SW 1271 (cell line): Measurements from ENCODE around the gene RANBP3.
"Not testable (repeated sequence)": the region's sequence is repeated elsewhere in the genome, so short reads cannot be mapped to it uniquely, and the experiment has no call there.

ENCODE experiments used
- DNase-seq, 2 experiments: peaks; one replicate each; lab custom pipeline; 2025; lab: John Stamatoyannopoulos, UW

Gene RANBP3

DNA sequence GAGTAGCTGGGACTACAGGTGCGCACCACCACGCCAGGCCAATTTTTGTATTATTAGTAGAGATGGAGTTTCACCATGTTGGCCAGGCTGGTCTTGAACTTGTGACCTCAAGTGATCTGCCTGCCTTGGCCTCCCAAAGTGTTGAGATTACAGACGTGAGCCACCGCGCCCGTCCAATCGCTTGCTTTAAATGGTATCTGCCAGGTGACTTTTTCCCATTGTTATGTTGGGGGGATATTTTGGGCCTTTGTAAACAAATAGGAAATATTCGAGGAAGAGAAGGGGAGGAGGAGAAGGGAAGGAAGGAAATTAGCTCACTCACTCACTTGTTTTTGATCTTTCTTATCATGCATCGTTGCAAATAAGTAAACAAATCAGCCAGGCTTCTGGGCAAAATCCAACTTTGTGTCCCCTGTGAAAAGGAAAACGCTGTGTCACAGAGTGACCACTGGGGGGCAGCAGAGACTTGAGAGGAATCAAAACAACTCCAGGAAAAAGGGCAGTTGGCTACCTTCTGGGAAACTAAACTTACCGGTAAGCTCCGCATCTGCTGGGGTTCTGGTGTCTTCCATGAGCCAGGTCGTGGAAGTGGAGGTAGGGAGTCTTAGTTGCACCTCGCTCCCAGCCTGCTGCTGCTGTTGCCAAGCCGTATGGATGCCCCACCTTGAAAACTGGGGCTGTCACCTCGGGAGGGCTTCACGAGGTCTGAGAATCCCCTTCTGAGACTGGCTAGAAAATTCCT is 9.3 kb upstream of the RANBP3 start:
- DNase-seq = peak in 1 of 2 experiments; percentile 72

DNA sequence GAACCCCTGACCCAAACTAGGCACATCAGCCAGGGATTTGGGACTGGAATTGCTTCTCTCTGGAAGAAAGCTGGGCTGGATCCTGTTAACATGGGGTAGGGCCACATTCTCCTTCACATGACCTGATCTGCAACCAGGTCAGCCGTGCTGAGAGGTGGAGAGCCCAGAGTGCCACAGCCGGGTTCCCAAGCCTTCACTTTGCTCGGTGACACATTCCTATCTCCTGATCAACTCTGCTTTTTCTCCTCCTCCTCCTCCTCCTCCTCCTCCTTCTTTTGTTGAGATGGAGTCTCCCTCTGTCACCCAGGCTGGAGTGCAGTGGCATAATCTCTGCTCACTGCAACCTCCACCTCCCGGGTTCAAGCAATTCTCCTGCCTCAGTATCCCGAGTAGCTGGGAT is 7.9 kb upstream of the RANBP3 start:
- not testable (repeated sequence) for DNase-seq

DNA sequence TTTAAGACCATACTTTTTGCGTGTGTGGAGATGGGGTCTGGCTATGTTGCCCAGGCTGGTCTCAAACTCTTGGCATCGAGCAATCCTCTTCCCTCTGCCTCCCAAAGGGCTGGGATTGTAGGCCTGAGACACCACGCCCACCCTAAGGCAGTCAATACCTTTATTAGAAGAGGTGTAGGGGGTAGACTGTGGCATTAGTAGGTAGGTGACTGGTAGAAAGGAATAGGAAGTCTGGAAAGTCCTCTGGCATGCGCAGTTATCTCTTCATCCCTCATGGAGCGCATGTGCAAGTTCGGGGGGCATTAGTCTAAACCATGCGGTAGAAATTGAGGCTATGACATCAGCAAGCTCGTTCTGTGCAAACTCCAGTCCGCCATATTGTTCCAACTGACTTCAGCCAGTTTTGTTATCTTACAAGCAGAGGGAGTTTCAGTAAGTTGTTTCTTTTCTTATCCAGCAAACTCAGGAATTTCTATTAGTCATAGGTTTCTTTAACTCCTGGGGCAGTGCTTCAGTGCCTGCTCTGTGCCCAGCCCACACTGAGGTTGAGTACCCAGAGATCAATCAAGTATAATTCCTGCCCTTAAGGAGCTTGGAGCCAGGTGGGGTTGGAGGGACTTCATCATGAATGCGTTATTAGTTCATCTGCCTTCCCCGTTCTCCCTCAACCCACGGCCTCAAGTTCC is 7.3 kb upstream of the RANBP3 start:
- DNase-seq = peak in 1 of 2 experiments; percentile 28

DNA sequence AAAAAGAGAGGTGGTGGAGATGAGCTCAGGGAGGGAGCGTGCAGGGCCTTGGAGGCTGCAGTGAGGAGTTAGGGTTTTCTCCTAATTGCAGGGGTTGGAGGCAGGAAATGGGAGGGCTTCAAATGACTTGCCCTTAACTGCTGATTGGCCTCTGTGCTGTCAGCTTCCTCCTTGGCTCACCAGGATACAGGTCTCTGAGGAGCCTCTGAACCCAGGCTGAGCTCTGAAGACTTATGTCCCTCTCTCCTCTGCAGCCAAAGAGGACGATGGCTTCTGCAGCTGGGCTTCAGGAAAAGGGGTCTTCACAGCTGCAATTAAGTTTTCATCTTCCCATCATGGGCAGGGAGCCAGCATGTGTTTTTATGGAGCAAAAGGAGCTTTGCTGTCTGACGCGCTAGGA is 6.7 kb upstream of the RANBP3 start:
- no peak for DNase-seq

DNA sequence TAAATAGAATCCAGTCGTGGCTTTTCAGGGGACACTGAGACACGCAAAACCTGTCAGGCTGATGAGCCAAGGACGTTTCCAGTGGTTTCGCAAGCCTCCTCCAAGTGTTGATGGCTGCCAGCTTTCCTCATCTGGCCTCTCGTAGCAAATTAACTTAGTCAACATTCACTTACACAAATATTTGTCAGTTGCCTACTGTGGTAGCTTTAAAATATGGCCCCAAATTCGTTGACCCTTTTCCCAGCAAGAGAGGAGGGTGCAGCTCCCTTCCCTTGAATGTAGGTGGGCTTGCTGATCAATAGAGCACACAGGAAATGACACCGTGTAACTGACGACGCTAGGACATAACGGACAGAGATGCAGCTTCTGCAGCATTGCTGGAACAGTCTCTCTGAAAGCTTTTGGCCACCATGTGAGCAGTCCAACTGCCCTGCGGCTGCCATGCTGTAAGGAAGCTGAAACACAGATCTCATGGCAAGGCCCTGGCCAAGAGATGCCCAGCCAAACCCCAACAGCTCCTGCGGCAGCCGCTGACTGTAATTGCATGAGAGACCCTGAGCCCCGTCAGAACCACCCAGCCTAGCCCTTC is 5.5 kb upstream of the RANBP3 start:
- no peak for DNase-seq

DNA sequence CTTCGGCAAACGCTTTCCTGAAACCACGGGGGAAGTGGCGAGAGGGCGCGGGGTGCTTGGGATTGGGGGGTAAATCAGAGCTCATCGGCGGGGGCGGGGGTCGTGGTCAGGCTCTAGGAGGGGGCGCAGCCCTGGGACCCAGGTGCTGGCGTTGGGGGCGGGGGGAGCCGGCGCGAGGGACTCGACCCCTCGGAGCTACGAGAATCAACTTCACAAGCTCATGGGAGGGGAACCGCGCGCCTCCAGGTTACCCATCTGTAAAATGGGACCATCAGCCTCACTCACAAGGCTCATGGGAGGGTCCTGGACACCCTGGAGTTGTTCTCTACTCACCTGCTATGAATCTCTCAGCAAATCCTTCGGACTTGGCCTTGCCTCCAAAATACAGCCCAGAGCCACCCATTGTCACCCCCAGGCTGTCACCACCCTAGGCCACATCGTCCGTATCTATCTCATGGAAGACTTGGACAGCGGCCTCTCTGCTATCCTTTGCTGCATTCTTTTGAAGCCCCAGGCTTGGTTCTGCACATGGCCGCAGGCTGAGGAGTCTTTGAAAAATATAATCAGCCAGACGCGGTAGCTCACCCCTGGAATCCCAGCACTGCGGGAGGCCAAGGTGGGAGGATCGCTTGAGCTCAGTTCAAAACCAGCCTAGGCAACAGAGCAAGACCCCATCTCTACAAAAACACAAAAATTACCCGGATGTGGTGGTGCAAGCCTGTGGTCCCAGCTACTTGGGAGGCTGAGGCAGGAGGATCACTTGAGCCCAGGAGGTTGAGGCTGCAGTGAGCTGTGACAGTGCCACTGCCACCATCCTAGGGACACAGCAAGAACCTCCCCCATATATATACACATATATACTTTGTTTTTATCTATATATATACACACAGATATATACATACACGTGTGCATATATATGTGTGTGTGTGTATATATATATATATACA is 939 bp upstream of the RANBP3 start:
- no peak for DNase-seq

DNA sequence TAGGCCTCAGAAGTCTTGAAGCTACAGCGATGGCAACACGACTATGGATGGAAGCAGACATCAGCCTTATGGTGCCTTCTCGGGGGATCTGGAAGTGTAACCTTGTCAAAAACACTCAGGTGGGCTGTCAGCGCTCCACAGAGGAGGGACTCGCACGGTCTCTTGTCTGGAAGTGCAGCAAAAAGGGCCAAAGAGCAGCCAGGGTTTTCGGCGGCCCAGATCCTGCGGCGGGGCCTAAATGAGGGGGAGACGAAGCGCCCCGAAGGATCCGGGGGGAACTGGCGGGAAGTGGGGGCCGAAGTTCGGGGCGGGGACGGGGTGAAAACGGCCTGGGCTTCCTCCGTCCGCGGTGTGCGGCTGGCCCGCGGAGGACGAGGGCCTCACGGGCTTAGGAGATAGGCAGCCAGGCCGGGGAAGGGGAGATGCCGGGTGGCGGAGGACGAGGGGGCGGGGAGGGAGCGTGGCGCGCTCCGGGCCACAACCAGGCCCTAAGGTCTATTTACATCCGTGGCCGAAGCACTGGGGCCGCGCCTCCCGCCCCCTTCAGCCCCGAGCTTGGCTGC is 637 bp downstream of the RANBP3 start:
- DNase-seq = no peak

DNA sequence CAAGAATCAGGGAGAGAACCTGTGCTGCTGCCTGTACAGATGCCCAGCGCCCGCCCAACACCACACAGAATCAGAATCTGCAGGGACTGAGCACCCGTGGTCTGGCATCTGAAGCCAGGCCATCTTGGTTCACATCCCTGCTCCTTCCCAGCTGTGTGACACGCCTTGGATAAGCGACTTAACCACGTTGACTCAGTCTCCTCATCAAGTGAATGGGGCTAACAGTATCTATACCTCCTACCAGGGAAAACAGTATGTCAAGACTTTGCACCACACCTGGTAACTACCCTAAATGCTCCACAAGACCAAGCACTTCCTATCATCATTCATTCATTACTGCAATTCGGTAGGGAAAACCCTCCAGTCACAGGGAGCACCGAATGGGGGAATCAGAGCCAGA is 1.2 kb downstream of the RANBP3 start:
- no peak for DNase-seq

DNA sequence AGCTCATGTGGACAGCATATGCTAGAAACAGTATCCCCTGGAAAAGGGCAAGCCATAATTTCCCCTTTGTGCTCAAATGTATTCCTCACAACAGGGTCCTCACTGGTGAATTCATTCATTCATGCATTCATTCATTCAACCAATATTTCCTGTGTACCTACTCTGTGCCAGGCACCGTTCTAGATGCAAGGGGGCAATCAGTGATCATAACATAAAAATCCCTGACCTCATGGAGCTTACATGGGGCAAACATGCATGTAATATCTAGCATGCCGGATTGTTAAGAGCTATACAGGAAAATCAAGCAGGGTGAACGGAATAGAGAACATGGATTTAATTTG is 2.6 kb downstream of the RANBP3 start:
- DNase-seq = no peak

DNA sequence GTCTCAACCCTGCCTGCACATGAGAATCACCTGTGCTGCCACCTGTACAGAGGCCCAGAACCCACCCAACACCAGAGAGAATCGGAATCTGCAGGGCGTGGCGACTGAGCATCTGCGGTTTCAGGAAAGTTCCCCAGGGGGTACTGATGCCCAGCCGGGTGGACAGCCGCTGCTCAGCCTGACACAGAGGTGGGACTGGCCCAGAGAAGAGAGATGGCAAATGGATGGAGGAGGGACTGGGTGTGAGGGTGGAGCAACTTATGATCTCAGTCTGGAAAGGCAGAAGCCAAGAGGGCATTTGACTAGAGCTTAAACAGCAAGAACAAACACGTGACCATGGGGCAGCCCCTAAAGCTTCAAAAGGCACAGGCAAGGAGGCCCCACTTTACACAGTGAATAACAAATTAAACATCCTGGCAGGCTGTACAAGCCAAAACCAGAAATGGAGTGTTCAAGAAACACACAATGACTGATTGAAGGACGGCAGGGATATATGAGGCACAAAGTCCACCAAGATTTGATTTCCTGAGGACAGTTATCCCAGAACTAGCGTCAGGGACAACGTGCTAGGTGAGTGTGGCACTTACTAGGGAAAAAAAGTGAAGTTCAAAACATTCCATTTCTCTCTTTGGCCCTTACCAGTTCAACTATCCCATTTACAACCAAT is 3.1 kb downstream of the RANBP3 start:
- no peak for DNase-seq

DNA sequence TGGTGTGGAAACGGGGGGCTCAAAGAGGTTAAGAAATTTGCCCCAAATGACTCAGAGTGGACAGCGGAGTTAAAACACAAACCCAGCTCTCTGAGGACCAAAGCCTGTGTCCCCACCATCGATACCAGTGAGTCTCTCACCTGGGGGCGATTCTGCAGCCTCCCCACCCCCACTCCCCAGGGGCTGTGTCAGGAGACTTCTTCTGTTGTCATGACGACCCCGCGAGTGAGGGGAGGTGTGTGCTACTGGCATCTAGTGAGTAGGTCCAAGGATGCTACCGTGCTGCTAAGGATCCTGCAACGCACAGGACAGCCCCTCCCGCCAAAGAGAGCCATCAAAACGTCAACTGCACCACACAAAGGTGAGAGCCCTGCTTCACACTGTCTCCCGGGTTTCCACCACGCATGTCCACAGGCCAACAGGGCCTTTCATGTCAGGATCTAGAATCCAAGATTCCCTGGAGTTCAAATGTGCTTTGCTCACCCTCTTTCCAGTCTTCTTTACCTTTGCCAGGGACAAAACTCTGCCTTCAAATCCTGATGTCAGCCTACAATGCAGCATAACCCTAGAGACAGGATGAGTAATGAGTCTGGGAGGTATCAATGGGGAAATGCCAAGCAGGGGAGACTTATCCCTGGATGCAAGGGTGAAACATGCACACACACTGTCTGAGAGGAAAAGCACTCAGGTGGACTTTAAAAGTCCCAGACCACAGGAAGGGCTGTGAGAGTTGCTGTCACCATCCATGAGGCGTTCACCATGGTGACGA is 3.9 kb downstream of the RANBP3 start:
- DNase-seq = no peak

DNA sequence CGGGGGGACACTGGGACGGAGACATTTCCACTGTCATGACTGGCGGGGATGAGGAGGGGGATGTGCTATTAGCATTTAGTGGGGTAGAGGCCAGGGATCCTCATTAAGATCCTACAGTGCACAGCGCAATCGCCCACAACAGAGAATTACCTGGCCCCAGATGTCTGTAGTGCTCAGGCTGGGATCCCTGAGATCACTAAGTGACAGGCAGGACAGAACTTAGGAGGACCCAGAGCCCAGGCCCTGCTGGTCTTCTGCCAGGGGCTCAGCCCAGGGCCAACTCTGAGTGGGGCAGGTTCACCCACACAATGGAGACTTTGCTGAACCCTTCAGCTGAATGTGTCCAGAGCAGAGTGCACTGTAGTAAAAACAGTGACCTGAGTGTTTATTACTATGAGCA is 4.6 kb downstream of the RANBP3 start:
- no peak for DNase-seq

DNA sequence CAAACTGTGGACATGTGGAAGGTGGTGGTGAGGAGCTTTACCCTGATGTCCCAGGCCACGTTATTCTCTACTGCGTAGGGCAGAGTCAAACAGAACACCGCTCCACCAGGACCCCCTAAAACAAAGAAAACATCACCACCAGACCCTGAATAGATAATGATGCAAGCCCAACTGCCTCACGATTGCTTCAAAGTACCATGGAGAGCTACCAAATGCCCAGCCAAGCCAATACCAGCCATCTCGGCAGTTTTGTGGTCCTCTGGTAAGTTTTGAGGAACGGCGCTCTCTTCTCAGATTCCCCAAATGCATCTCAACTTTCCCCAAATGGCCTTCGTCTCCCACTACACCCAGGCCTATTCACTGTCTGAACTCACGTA is 5.6 kb downstream of the RANBP3 start:
- DNase-seq = no peak

DNA sequence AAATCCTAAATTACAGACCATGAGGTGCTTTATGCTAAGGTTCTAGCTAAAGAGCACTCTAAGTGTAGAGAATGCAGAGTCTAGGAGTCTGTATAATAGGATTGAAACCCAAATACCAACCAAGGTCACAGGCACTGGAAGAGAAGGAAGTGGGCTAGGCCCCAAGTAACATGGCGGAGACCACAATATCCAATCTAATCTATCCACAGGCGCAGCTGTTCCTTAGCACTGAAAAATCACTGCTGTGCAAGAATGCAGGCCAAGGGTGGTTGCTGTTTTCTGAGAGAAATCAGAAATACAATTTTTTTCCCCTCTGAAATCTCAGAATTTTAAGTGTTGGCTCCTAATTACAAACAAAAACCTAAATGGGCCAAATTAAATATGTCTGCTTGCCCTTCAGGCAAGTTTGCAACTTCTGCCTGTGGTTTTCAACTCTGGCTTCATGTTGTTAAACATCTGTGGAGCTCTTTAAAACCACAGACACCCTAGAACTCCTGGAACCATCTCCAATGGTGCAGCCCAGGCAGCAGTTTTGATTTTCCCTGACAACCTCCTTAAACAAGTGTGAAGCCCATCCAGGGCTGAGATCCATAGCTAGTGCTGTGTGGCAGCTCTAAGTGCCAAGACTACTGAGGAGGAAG is 6.1 kb downstream of the RANBP3 start:
- no peak for DNase-seq

DNA sequence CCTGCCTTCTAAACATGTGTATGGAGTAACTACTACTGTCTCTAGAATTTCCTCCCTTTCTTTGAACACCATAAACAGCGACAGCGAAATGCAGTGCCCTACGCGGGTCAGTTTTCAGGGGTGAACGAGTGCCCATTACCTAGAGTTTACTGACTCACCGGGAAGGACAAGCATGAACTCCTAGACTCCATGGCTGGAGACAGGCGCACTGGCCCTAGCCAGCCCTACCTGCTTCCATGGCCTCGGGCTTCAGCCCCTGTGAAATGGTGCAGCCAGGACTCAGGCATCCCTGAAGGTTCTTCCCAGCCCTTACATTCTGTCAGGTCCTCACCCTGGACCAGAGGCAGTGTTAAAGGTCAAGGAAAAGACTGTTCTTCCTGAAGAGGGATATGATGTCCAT is 8.5 kb downstream of the RANBP3 start:
- DNase-seq = no peak

DNA sequence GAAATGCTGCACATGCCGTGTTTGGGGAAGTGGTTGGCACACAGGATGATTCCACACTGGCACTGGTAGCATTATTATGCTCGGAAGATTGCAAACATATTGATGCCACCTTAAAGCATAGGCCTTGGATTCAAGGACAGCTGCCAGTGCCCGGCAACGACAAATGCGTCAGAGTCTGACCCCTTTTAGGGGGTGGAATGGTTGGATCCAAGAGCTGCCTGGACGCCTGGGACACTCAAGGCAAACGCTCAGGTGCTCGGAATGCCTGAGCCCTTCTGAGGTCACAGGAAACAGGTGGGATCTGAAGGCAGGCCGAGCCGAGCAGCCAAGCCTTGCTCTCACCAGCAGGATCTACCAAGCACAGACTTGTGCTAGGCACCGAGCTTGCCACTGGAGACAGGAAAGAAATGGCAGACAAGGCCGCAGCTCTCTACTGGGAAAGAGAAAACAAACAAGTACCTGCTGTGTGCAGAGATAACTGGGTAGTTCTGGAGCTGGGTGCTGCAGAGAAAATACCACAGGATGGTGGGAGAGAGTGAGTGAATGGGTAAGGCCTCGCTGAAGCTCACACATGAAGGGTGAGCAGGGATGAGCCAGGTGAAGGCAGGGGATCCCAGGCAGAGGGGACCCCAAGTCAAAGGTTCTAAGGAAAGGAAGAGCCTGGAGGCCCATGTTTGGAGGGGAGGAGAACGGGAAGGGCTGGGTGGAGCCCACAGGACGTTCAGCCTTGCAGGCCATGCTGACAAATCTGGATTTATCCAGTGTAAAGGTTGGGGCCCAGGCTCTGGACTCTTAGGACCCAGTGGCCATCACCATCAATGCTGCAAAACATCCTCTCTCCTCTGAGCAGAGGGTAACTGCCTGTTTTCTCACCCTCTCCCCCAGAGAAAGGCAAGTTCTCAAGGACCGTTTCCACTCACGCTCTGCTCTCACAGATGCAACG is 9.2 kb downstream of the RANBP3 start:
- no peak for DNase-seq

DNA sequence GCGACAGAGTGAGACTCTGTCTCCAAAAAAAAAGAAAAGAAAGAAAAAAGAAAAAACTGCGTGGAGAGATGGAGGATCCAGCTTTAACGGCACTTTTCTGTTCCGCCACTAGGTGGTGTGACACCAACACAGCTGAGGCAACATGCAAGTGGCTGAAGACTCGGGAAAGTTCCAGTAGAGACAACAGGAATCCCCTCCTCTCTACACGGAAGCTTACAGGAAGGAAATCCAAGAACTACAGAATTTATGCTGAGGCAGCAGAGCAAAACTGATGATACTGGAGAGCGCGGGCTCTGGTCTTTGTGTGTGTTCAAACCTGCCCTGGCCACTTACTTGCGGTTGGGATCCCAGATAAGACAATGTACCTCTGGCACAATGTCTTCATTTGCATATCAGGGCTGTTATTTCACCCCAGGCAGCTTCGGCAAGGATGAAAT is 9.9 kb downstream of the RANBP3 start:
- DNase-seq = peak in 1 of 2 experiments; percentile 36

DNA sequence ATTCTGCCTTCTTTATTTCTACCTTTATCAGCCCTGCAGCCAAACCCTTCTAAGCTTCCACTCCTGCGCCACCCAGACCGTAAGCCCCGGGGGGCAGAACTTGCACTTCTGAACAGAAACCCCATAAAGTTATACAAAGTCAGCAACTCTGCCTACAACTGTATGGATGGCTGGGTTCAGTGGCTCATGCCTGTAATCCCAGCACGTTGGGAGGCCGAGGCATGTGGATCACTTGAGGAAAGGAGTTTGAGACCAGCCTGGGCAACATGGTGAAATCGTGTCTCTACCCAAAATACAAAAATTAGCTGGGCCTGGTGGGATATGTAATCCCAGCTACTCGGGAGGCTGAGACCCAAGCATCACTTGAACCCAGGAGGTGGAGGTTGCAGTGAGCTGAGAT is 10.4 kb downstream of the RANBP3 start:
- DNase-seq = no peak

DNA sequence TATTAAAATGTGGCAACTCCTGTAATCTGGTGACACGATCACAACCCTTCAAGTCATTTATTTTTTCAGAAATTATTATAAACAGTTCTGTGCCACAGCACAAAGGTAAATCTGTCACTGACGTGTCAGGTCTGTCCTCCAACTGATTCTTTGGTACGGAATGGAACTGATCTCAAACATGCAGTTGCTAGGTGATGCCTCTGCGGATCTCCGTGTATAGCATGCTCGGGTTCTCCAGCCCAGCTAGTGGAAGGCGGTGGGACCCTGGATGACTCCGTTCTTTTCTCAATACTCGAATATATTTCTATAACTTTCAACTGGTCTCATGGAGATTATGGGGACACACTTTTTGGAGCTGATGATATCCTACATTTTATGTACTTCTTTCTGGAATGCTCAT is 11.0 kb downstream of the RANBP3 start:
- no peak for DNase-seq
